SK-N-SH (cell line): Measurements from ENCODE around the gene CLCN3. TPM values are rescaled to one million over a fixed set of nuclear protein-coding genes. Genes with fewer than 3 reads are reported as not detected.

Experiments used
- CTCF ChIA-PET: fragments of 300-600, 350-600 bp; formaldehyde crosslinking; extraction: SDS; loops from one replicate; lab custom pipeline; 2021; lab: Yijun Ruan, JAX
- POLR2A ChIA-PET: fragments of 350-600 bp; sonication (Branson Sonifier 250); formaldehyde crosslinking; extraction: SDS; loops from one replicate; lab custom pipeline; 2020; ENCODE audit warnings: antibody characterized with exemption, inconsistent platforms; lab: Yijun Ruan, JAX
- DNase-seq: peaks from one replicate; pipeline ENCODE4 v3.0.0; 2012
- H2AFZ ChIP-seq: fragments of 200-600 bp; sonication (generic); 2 replicates; pipeline ENCODE4 v1.8.1; 2016; ENCODE audit warnings: antibody characterized with exemption, mild to moderate bottlenecking, low read depth
- H3F3A ChIP-seq: fragments of 200-600 bp; sonication (generic); replicated peaks from 2 replicates; pipeline ENCODE3; 2016; ENCODE audit warnings: antibody characterized with exemption, mild to moderate bottlenecking; ENCODE audit not compliant: insufficient read depth
- H3K27ac ChIP-seq, 2 experiments: fragments of 200-500 bp in 1 of 2; fragments of 200-600 bp in 1 of 2; sonication (Bioruptor generic) in 1 of 2; sonication (generic), shearing (Covaris generic) in 1 of 2; 2 replicates each; pipeline versions ENCODE4 v1.5.1 to v1.6.1; 2014 to 2016; ENCODE audit warnings: low read depth in 2 of 2, inconsistent platforms in 1 of 2, low read length in 1 of 2, mild to moderate bottlenecking in 1 of 2, mixed read lengths in 1 of 2
- H3K27me3 ChIP-seq: fragments of 200-600 bp; sonication (generic), shearing (Covaris generic); 2 replicates; pipeline ENCODE4 v1.6.1; 2016; ENCODE audit warnings: mixed run types; ENCODE audit not compliant: insufficient read depth
- H3K36me3 ChIP-seq, 2 experiments: fragments of 200-500 bp in 1 of 2; fragments of 200-600 bp in 1 of 2; sonication (Bioruptor generic) in 1 of 2; sonication (generic) in 1 of 2; replicated peaks in 1 of 2; 2 replicates each; pipeline versions ENCODE3 to v1.5.1; 2014 to 2016; ENCODE audit warnings: low read length in 1 of 2, mild to moderate bottlenecking in 1 of 2; ENCODE audit not compliant: insufficient read depth in 2 of 2, control insufficient read depth in 1 of 2
- H3K4me1 ChIP-seq, 2 experiments: fragments of 200-500 bp in 1 of 2; fragments of 200-600 bp in 1 of 2; sonication (Bioruptor generic) in 1 of 2; sonication (generic), shearing (Covaris generic) in 1 of 2; 2 replicates each; pipeline versions ENCODE4 v1.5.1 to v1.6.1; 2014 to 2016; ENCODE audit warnings: low read depth in 1 of 2, low read length in 1 of 2, mixed run types in 1 of 2; ENCODE audit not compliant: insufficient read depth in 2 of 2, control insufficient read depth in 1 of 2
- H3K4me2 ChIP-seq: fragments of 200-600 bp; sonication (generic), shearing (Covaris generic); 2 replicates; pipeline ENCODE4 v1.6.1; 2017; ENCODE audit warnings: mixed run types
- H3K4me3 ChIP-seq, 2 experiments: fragments of 200-500 bp in 1 of 2; fragments of 200-600 bp in 1 of 2; sonication (Bioruptor generic) in 1 of 2; sonication (generic), shearing (Covaris generic) in 1 of 2; 2 replicates each; pipeline versions ENCODE4 v1.5.1 to v1.8.1; 2014 to 2016; ENCODE audit warnings: low read depth in 2 of 2, inconsistent platforms in 1 of 2, low read length in 1 of 2, mild to moderate bottlenecking in 1 of 2, mixed read lengths in 1 of 2, moderate library complexity in 1 of 2
- H3K79me2 ChIP-seq: fragments of 200-600 bp; sonication (generic); 2 replicates; pipeline ENCODE4 v1.8.1; 2017; ENCODE audit warnings: mild to moderate bottlenecking; ENCODE audit not compliant: insufficient read depth
- H3K9ac ChIP-seq: fragments of 200-600 bp; sonication (generic); 2 replicates; pipeline ENCODE4 v1.6.1; 2017; ENCODE audit warnings: mixed run types
- H3K9me2 ChIP-seq: fragments of 200-600 bp; sonication (generic); 2 replicates; pipeline ENCODE4 v1.6.1; 2017; ENCODE audit warnings: mixed run types
- H3K9me3 ChIP-seq: fragments of 200-600 bp; sonication (generic); 2 replicates; pipeline ENCODE4 v1.6.1; 2017; ENCODE audit warnings: mixed run types, mild to moderate bottlenecking, moderate library complexity
- H4K20me1 ChIP-seq: fragments of 200-600 bp; sonication (generic); 2 replicates; pipeline ENCODE4 v1.6.1; 2017; ENCODE audit warnings: mild to moderate bottlenecking, mixed run types; ENCODE audit not compliant: insufficient read depth
- ELF1 ChIP-seq: IDR thresholded peaks from 2 replicates; pipeline ENCODE4 v1.4.0; 2012
- EP300 ChIP-seq, 2 experiments: IDR thresholded peaks; 2 replicates each; pipeline versions ENCODE4 v1.4.0 to v1.6.1; 2012; ENCODE audit warnings: borderline replicate concordance in 1 of 2, low read depth in 1 of 2, low read length in 1 of 2
- EZH2phosphoT487 ChIP-seq: fragments of 200-600 bp; sonication (generic); IDR thresholded peaks from 2 replicates; pipeline ENCODE4 v1.6.1; 2017; ENCODE audit warnings: low read depth, mixed run types, mild to moderate bottlenecking, antibody characterized with exemption, moderate library complexity, borderline replicate concordance
- FOSL2 ChIP-seq: IDR thresholded peaks from 2 replicates; pipeline ENCODE4 v1.4.0; 2012; ENCODE audit warnings: low read depth, mild to moderate bottlenecking, moderate library complexity, borderline replicate concordance
- FOXJ3 ChIP-seq: sonication (generic); formaldehyde crosslinking; IDR thresholded peaks from 2 replicates; pipeline ENCODE4 v1.5.1; 2020; ENCODE audit warnings: mild to moderate bottlenecking, missing genetic modification reagents
- FOXM1 ChIP-seq: IDR thresholded peaks from 2 replicates; pipeline ENCODE4 v1.4.0; 2012; ENCODE audit warnings: low read depth, mild to moderate bottlenecking
- GABPA ChIP-seq: IDR thresholded peaks from 2 replicates; pipeline ENCODE4 v1.4.0; 2012; ENCODE audit warnings: low read depth, mild to moderate bottlenecking
- JUND ChIP-seq: IDR thresholded peaks from 2 replicates; pipeline ENCODE4 v1.4.0; 2012
- NFIC ChIP-seq: IDR thresholded peaks from 2 replicates; pipeline ENCODE4 v1.4.0; 2012; ENCODE audit warnings: borderline replicate concordance
- RCOR1 ChIP-seq: fragments of 150-350 bp; IDR thresholded peaks from 2 replicates; pipeline ENCODE4 v1.6.1; 2017; ENCODE audit warnings: antibody characterized with exemption, low read length
- REST ChIP-seq: IDR thresholded peaks from 2 replicates; pipeline ENCODE4 v1.6.1; 2012; ENCODE audit warnings: mild to moderate bottlenecking, low read depth, low read length, moderate library complexity
- RFX5 ChIP-seq: IDR thresholded peaks from 2 replicates; pipeline ENCODE4 v1.6.1; 2012; ENCODE audit warnings: mild to moderate bottlenecking, improper control_type of control experiment, low read length
- RXRA ChIP-seq: IDR thresholded peaks from 2 replicates; pipeline ENCODE4 v1.4.0; 2012; ENCODE audit warnings: low read depth, mild to moderate bottlenecking, borderline replicate concordance
- TAF1 ChIP-seq: IDR thresholded peaks from 2 replicates; pipeline ENCODE4 v1.6.1; 2012; ENCODE audit warnings: low read depth, mild to moderate bottlenecking, low read length, moderate library complexity, borderline replicate concordance
- TCF12 ChIP-seq: IDR thresholded peaks from 2 replicates; pipeline ENCODE4 v1.4.0; 2012
- YY1 ChIP-seq: IDR thresholded peaks from 2 replicates; pipeline ENCODE4 v1.4.0; 2012; ENCODE audit warnings: low read depth, mild to moderate bottlenecking
- ZBTB33 ChIP-seq: IDR thresholded peaks from 2 replicates; pipeline ENCODE4 v1.4.0; 2012; ENCODE audit warnings: low read depth, borderline replicate concordance
- WGBS: methylation state at CpG from one replicate; pipeline ENCODE4 v1.1.6; 2017; ENCODE audit warnings: low lambda C conversion rate; 5-methylcytosine and 5-hydroxymethylcytosine counted together
- polyA plus RNA-seq, 3 experiments: library from polyadenylated mRNA; depleted of rRNA; stranded (reverse); fragments of >200 nt; gene quantifications; 2 replicates each; pipeline ENCODE4 v1.2.3, GENCODE V29; 2012
- TF ChIP-seq, protein P1 (sequence below): IDR thresholded peaks from 2 replicates; pipeline ENCODE4 v1.4.0; 2012; ENCODE audit warnings: low read depth
- TF ChIP-seq, protein P2 (sequence below): fragments of 200-600 bp; sonication (generic); IDR thresholded peaks from 2 replicates; pipeline ENCODE4 v1.6.1; 2017; ENCODE audit warnings: antibody characterized with exemption, mild to moderate bottlenecking, moderate library complexity

CLCN3 gene
- polyA plus RNA-seq, 1 of the 3 experiments (the other 2 are of a cell fraction): 11.8 TPM

- ChIA-PET CTCF (interaction anchor here (0.7 to 1.7 kb wide), 4 partner anchors 56 to 460 kb away, joined by 3 read pairs; no protein-coding TSS in a partner anchor), POLR2A (no interaction called here)
- TF ChIP-seq RCOR1: no peak
- TF ChIP-seq TCF12: no peak
- no peak for TF ChIP-seq EZH2phosphoT487
- TF ChIP-seq RFX5: no peak
- Histone ChIP-seq H3K9me2 (no peaks in the 10 kb centered on the region), H3K9ac (no peak overlapping the region), H3K27me3 (no peaks in the 10 kb centered on the region), H2AFZ (no peak overlapping the region), H3F3A (peaks cover 11% of the 10 kb centered on the region), H3K36me3 (no peaks in the 10 kb centered on the region), H3K4me1 (peaks cover 3 to 7% of the 10 kb centered on the region in 2 experiments; a peak in 2 of 4 replicates), H3K4me3 (no peak overlapping the region), H4K20me1 (no peaks in the 10 kb centered on the region), H3K4me2 (no peak overlapping the region), H3K9me3 (no peaks in the 10 kb centered on the region), H3K79me2 (peaks cover 29% of the 10 kb centered on the region), H3K27ac (no peak overlapping the region; a peak in 1 of 4 replicates)
- 49% methylated on average over 3 of the region's 3 CpGs for WGBS
- no peak for DNase-seq
Observed at GRCh38 chr4:169618286-169618685, 2.1 kb upstream of the CLCN3 start.

- POLR2A ChIA-PET: no interaction called here
- TF ChIP-seq ELF1: no peak
- TF ChIP-seq FOSL2: no peak
- no peak for TF ChIP-seq REST
- no peak for TF ChIP-seq RCOR1
- TF ChIP-seq FOXJ3 (CRISPR knock-in tag): no peak
- no peak for TF ChIP-seq ZBTB33
- TF ChIP-seq TAF1: no peak
- no peak for TF ChIP-seq NFIC
- TF ChIP-seq JUND: no peak
- no peak for TF ChIP-seq FOXM1
- no peak for TF ChIP-seq YY1
- TF ChIP-seq RXRA: no peak
- TF ChIP-seq, protein P1, sequence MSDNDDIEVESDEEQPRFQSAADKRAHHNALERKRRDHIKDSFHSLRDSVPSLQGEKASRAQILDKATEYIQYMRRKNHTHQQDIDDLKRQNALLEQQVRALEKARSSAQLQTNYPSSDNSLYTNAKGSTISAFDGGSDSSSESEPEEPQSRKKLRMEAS: no peak
- TF ChIP-seq, protein P2, sequence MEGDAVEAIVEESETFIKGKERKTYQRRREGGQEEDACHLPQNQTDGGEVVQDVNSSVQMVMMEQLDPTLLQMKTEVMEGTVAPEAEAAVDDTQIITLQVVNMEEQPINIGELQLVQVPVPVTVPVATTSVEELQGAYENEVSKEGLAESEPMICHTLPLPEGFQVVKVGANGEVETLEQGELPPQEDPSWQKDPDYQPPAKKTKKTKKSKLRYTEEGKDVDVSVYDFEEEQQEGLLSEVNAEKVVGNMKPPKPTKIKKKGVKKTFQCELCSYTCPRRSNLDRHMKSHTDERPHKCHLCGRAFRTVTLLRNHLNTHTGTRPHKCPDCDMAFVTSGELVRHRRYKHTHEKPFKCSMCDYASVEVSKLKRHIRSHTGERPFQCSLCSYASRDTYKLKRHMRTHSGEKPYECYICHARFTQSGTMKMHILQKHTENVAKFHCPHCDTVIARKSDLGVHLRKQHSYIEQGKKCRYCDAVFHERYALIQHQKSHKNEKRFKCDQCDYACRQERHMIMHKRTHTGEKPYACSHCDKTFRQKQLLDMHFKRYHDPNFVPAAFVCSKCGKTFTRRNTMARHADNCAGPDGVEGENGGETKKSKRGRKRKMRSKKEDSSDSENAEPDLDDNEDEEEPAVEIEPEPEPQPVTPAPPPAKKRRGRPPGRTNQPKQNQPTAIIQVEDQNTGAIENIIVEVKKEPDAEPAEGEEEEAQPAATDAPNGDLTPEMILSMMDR: no peak
- TF ChIP-seq GABPA: no peak
- TF ChIP-seq EP300 (IDR thresholded peaks at IDR 0.05; ENCODE audit: borderline replicate concordance in 1 of 2, low read depth in 1 of 2, low read length in 1 of 2): no peak
- TF ChIP-seq TCF12: no peak
- TF ChIP-seq, all 33 proteins: peak for 0
- Histone ChIP-seq H3K9me2 (no peaks in the 10 kb centered on the region), H3K4me1 (peaks cover 3 to 7% of the 10 kb centered on the region in 2 experiments; a peak in 2 of 4 replicates), H3K27me3 (no peaks in the 10 kb centered on the region), H4K20me1 (no peaks in the 10 kb centered on the region), H3K9me3 (no peaks in the 10 kb centered on the region), H3K79me2 (peaks cover 36% of the 10 kb centered on the region), H3F3A (peaks cover 7% of the 10 kb centered on the region), H3K9ac (no peak overlapping the region), H2AFZ (no peak overlapping the region), H3K27ac (peak overlapping the region in 1 of 2 experiments; percentile 97; a peak in 1 of 4 replicates), H3K36me3 (no peaks in the 10 kb centered on the region), H3K4me2 (0 out of 2 replicates have a peak overlapping the region, but pooled peaks have one; percentile 82), H3K4me3 (peak overlapping the region; percentile 83 to 92; a peak in 1 of 4 replicates)
- CTCF ChIA-PET: interaction anchor here (0.6 to 2.2 kb wide), 18 partner anchors 11 to 580 kb away, joined by 3 to 7 read pairs (median 3); no protein-coding TSS in a partner anchor
- DNase-seq: no peak
- 64% methylated on average over 4 of the region's 4 CpGs for WGBS
Observed at GRCh38 chr4:169618986-169619385, 1.4 kb upstream of the CLCN3 start.
